Astrocyte of the spinal cord (primary cell): ENCODE data around the gene RUNX1.

ENCODE experiments used
- DNase-seq: peaks from one replicate; pipeline ENCODE4 v3.0.0; 2011; ENCODE audit warnings: low read depth, low spot score
- H3K4me3 ChIP-seq: 2 replicates; pipeline ENCODE4 v1.5.1; 2011; ENCODE audit warnings: low read depth, mild to moderate bottlenecking, low read length, moderate library complexity
- CTCF ChIP-seq: IDR thresholded peaks from 2 replicates; pipeline ENCODE4 v1.5.1; 2012; ENCODE audit warnings: low read depth, mild to moderate bottlenecking, low read length, inconsistent platforms
- in situ Hi-C: cut with HindIII; loops from 2 replicates; pipeline ENCODE4 v1.10.0; 2017; ENCODE audit warnings: low sequenced_read_pairs

The RUNX1 gene

GRCh38 chr21:34948157-34948556, 100.9 kb downstream of the RUNX1 start:
- TF ChIP-seq CTCF: no peak
- H3K4me3 ChIP-seq: no peak overlapping the region
- no peak for DNase-seq
- in situ Hi-C loops: no loop called here

GRCh38 chr21:34946916-34947534, 102.1 kb downstream of the RUNX1 start:
- H3K4me3 ChIP-seq: no peak overlapping the region
- no peak for DNase-seq
- in situ Hi-C loops: no loop called here
- no peak for TF ChIP-seq CTCF

- no peak overlapping the region for H3K4me3 ChIP-seq
- in situ Hi-C loops: no loop called here
- no peak for DNase-seq
- no peak for TF ChIP-seq CTCF
Observed at GRCh38 chr21:34946385-34946840, 102.7 kb downstream of the RUNX1 start.

DNA sequence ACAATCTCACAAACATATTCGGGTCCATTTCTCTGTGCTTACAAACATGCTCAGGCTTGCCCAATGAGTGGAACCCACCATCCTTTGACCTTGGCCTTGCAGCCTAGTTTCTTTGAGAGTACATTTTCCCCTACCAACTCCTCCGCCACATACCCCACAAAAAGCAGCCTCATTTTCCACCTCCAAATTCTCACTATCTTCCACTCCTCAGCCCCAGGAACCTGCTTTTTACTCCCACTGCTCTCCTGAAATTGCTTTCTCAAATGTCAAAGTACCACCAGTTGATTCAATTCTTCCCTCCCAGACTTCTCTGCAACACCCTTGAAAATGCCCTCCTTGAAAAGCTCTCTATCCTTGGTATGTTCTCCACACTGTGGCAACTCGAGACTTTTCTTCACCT, 103.8 kb downstream of the RUNX1 start:
- TF ChIP-seq CTCF: no peak
- DNase-seq: no peak
- H3K4me3 ChIP-seq: no peak overlapping the region
- in situ Hi-C loops: no loop called here

GRCh38 chr21:34944015-34944755, 104.9 kb downstream of the RUNX1 start:
- TF ChIP-seq CTCF: no peak
- in situ Hi-C loops: no loop called here
- H3K4me3 ChIP-seq: no peak overlapping the region
- no peak for DNase-seq

DNA sequence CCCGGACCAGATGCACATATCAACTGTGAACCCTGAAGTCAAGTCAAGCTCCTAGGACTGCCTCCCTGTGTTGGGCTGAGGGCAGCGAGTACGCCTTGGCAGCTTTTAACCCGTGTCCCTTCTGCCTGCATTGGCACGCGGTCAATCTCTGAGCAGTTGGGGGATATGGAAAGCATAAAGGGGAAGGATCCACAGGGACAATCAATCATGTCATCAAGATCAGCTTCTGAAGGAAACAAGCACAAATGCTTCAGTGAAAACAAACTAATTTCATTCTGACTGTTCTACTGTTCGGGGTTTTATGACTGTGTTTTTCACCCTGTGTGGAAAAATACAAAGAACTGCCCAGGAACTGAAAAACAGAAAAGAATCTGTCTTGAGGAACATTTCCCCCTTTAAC, 106.2 kb downstream of the RUNX1 start:
- DNase-seq: no peak
- TF ChIP-seq CTCF: no peak
- no peak overlapping the region for H3K4me3 ChIP-seq
- in situ Hi-C loops: no loop called here
